NCI-H524 (cell line): Measurements from ENCODE around the gene EDIL3.
A peak's percentile ranks its signal among the peaks of the same experiment; 100 is the strongest.

Source experiments
- DNase-seq, 2 experiments: peaks; one replicate each; lab custom pipeline; 2025; lab: John Stamatoyannopoulos, UW

The EDIL3 gene

GRCh38 chr5:83911367-83911919, 473.2 kb downstream of the EDIL3 start:
- DNase-seq, result no peak

DNA sequence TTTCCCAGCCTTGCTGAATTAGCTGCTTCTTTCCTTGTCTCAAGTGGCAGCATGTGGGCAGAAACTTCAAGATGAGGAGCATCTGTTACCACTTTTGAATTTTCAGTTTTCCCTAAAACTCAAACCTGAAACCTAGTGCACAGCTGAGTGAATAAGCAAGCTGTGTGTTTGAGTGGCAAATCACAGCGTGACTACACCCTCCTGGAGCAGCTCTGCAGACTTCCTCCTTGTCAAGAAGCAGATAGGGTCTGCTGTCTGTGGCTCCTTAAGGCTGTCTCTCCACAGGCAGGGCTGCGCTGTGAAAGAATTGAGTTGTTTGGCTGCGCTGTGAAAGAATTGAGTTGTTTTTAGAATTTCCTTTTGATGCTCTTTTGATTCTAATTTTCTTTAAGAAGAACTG, 484.4 kb downstream of the EDIL3 start:
- peak; percentile 92 to 97 for DNase-seq

DNA sequence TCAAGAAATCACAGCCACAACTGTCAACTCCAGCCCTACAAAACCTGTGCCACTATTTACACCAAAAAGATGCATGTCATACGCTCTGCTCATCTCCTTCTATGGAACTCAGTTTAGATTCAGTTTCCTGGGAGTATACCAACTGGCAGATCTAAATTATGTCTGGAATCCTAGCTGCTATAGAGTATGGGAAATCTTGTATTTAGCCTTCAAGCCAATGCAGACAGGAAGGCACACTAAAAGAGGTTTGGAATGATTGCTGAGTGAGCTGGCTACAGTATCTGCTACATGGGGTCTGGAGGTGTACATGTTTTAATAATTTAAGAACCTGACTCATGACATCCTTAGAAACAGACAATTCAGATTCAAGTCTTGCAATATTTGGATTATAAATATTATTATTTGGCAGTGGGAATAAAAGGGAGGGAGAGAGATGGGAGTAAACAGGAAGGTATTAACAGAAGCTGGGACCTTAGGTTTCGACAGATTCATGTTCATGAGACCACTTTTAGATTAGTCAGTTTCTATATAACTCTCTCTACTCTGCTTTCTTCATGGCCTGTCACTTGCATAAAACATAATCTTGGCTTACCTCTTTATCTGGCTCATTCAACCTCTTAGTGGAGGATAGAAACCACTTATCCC, 485.2 kb downstream of the EDIL3 start:
- peak in 1 of 2 experiments; percentile 26 for DNase-seq

DNA sequence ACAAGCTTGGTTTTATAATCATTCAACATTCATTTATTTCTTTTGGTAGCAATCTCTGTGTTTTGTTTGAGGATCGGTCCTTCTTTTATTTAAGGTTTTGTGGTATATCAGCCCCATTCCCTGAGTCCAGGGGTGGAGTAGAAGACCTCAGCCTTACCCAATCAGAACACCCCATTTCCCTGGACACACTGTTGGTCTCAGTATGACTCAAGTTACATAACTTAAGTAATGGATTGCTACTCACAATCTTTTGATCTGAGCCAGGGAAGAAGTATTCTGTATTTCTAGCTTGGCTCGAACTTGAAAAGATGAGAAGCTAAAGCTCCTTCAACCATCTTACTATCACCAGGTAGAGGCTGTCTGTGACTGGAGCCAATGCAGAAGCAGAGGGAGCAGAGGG, 488.8 kb downstream of the EDIL3 start:
- DNase-seq, result no peak

GRCh38 chr5:83891261-83891660, 493.4 kb downstream of the EDIL3 start:
- no peak for DNase-seq
